Skeletal muscle tissue (tissue), 4 donors: ENCODE data around the gene IL1RAPL1. TPM values are rescaled to one million over a fixed set of nuclear protein-coding genes. Genes with fewer than 3 reads are reported as not detected.

Experiments
- H3K27ac ChIP-seq: one replicate; pipeline ENCODE4 v1.7.0; 2013; ENCODE audit warnings: mild to moderate bottlenecking, low read depth, low read length, inconsistent platforms
- H3K27me3 ChIP-seq, 3 donors: one replicate each; pipeline ENCODE4 v1.7.0; 2013; ENCODE audit warnings: low read length in 3 of 3; ENCODE audit not compliant: control insufficient read depth in 3 of 3, insufficient read depth in 3 of 3
- H3K36me3 ChIP-seq, 3 donors: one replicate each; pipeline ENCODE4 v1.7.0; 2013; ENCODE audit warnings: low read length in 3 of 3; ENCODE audit not compliant: control insufficient read depth in 3 of 3, insufficient read depth in 3 of 3
- H3K4me1 ChIP-seq, 3 donors: one replicate each; pipeline ENCODE4 v1.7.0; 2013; ENCODE audit warnings: low read length in 3 of 3, mild to moderate bottlenecking in 3 of 3; ENCODE audit not compliant: control insufficient read depth in 3 of 3, insufficient read depth in 3 of 3
- H3K4me3 ChIP-seq, 3 donors: one replicate each; pipeline ENCODE4 v1.7.0; 2013; ENCODE audit warnings: low read length in 3 of 3
- H3K9ac ChIP-seq, 3 donors: one replicate each; pipeline ENCODE4 v1.7.0; 2013; ENCODE audit warnings: low read length in 3 of 3, mild to moderate bottlenecking in 3 of 3, moderate library complexity in 2 of 3, low read depth in 1 of 3
- H3K9me3 ChIP-seq, 3 donors: one replicate each; pipeline ENCODE4 v1.7.0; 2013; ENCODE audit warnings: low read length in 3 of 3; ENCODE audit not compliant: control insufficient read depth in 3 of 3
- total RNA-seq: library from RNA; depleted of rRNA; stranded (reverse); fragments of >200 nt; gene quantifications from one replicate; pipeline ENCODE4 v1.2.3, GENCODE V29; 2014
- donor health status: Osteomylitis.

The IL1RAPL1 gene
- total RNA-seq, 1 donor from 2014 or later: 3.7 TPM

DNA sequence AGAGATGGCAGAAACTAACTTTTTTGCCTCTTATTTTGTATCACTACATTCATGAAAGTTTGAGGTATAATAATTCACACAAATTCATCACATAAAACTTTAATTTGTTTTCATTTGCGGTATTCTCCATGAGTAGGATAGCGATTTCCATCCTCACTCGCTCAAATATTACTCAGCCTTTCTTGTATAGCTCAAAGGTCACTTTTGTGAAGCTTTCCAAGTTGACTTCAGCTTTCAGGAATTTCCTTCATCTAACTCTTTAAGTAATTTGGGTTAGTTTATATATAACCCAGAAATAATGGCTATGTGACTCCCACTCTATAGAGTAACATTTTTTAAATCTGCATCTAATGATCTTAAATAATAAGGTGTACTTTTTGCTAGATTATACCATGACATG lies 314.4 kb downstream of the IL1RAPL1 start:
- no peaks in the 10 kb centered on the region for H3K36me3 ChIP-seq
- H3K9me3 ChIP-seq: no peaks in the 10 kb centered on the region
- no peak overlapping the region for H3K9ac ChIP-seq
- no peak overlapping the region for H3K4me3 ChIP-seq
- H3K27me3 ChIP-seq: no peaks in the 10 kb centered on the region
- no peak overlapping the region for H3K27ac ChIP-seq
- no peaks in the 10 kb centered on the region for H3K4me1 ChIP-seq

- Histone ChIP-seq H3K27ac (no peak overlapping the region), H3K4me3 (no peak overlapping the region), H3K4me1 (no peaks in the 10 kb centered on the region), H3K9me3 (no peaks in the 10 kb centered on the region), H3K9ac (no peak overlapping the region), H3K36me3 (no peaks in the 10 kb centered on the region), H3K27me3 (no peaks in the 10 kb centered on the region)
Measured at GRCh38 chrX:28910487-28910886, 323.2 kb downstream of the IL1RAPL1 start.

- Histone ChIP-seq H3K4me1 (no peaks in the 10 kb centered on the region), H3K27me3 (no peaks in the 10 kb centered on the region), H3K9ac (no peak overlapping the region), H3K36me3 (no peaks in the 10 kb centered on the region), H3K4me3 (no peak overlapping the region), H3K9me3 (no peaks in the 10 kb centered on the region), H3K27ac (no peak overlapping the region)
Measured at GRCh38 chrX:28920153-28920943, 333.1 kb downstream of the IL1RAPL1 start.

DNA sequence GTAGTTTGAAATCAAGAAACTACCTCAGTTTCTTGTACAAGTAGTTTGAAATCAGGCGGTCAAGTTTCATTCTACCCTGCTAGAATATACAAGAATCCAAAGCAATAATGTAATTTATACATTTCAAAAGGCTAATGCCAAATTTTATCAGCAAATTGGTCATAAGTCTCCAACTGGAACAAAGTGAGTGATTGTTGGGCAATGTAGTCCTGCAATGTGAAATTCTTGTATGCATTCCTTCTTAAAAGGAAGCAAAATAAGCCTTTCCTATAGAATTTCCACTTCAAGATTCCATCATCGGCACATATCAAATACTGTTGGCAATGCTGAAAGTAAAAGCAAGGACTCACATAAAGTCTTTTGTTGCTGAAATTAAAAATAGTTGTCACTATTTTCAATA lies 334.9 kb downstream of the IL1RAPL1 start:
- Histone ChIP-seq H3K4me3 (no peak overlapping the region), H3K9ac (no peak overlapping the region), H3K36me3 (no peaks in the 10 kb centered on the region), H3K27ac (no peak overlapping the region), H3K27me3 (no peaks in the 10 kb centered on the region), H3K9me3 (no peaks in the 10 kb centered on the region), H3K4me1 (no peaks in the 10 kb centered on the region)

DNA sequence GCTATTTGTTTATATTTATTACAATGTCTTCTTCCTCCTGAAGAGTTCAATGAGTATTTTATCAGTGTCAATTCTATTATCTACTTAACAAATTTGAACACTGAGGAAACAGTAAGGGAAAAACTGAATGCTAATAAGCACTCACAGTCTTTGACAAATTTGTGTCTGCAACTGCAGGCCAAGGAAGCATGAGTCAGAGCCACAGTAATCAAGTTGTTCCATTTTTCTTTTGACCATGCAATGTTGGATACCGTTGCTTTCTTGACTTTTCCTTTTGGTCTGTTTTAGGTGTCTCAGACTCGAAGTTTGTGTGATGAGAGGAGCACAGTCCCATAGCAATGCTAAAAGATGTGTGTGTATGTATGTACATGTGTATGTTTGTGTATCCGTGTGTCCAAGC lies 359.6 kb downstream of the IL1RAPL1 start:
- H3K36me3 ChIP-seq: no peaks in the 10 kb centered on the region
- H3K4me1 ChIP-seq: no peaks in the 10 kb centered on the region
- H3K27ac ChIP-seq: no peak overlapping the region
- no peaks in the 10 kb centered on the region for H3K27me3 ChIP-seq
- no peaks in the 10 kb centered on the region for H3K9me3 ChIP-seq
- H3K4me3 ChIP-seq: no peak overlapping the region
- H3K9ac ChIP-seq: no peak overlapping the region

DNA sequence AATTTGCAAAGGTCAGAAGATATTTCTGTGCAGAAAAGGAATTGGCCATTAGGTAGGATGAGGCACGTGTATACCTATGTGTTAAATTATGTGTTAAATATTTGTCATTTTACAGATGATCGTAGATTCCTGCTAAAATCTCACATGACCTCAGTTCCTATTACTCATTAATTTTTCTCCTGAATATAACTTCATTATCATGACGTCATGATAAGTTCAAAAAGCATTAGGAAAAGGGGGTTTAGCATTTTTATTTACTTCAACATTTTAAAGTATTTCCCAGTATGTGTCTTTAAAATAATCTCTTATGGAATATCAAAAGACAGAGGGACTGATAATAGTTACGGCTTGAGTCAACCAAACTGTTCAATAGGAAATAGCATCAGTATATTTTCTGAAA lies 372.8 kb downstream of the IL1RAPL1 start:
- Histone ChIP-seq H3K9ac (no peak overlapping the region), H3K9me3 (no peaks in the 10 kb centered on the region), H3K27ac (no peak overlapping the region)

GRCh38 chrX:28966331-28966730 lies 379.1 kb downstream of the IL1RAPL1 start:
- no peak overlapping the region for H3K9ac ChIP-seq

More for the DNA sequence above, 372.8 kb downstream of the IL1RAPL1 start:
- Histone ChIP-seq H3K36me3 (no peaks in the 10 kb centered on the region), H3K4me1 (no peaks in the 10 kb centered on the region), H3K4me3 (no peak overlapping the region), H3K27me3 (no peaks in the 10 kb centered on the region)

DNA sequence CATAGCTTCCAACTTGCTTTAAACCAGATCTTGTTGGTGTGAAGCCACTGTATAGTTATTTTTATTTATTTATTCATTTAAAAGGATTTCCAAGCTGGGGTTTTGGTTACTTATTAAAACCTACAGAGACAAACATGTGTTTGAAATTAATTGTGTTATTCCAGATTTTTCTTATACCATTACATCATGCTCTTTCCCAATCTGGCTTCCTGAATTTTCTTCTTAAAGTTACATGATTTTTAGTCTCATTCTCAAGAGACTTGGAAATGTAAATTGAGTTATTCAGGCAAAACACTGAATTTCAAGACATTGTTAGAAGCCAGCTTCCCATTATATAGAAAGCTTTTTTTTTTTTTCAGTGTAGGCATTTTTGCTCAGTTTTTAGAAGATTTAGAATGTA lies 381.9 kb downstream of the IL1RAPL1 start:
- H3K27me3 ChIP-seq: no peaks in the 10 kb centered on the region

More at GRCh38 chrX:28966331-28966730, 379.1 kb downstream of the IL1RAPL1 start:
- Histone ChIP-seq H3K36me3 (no peaks in the 10 kb centered on the region), H3K27me3 (no peaks in the 10 kb centered on the region), H3K9me3 (no peaks in the 10 kb centered on the region), H3K4me1 (no peaks in the 10 kb centered on the region), H3K27ac (no peak overlapping the region), H3K4me3 (no peak overlapping the region)

GRCh38 chrX:28979877-28980276 lies 392.6 kb downstream of the IL1RAPL1 start:
- no peaks in the 10 kb centered on the region for H3K9me3 ChIP-seq
- no peaks in the 10 kb centered on the region for H3K4me1 ChIP-seq
- no peaks in the 10 kb centered on the region for H3K36me3 ChIP-seq
- H3K4me3 ChIP-seq: no peak overlapping the region
- no peaks in the 10 kb centered on the region for H3K27me3 ChIP-seq
- no peak overlapping the region for H3K27ac ChIP-seq
- no peak overlapping the region for H3K9ac ChIP-seq

More for the DNA sequence above, 381.9 kb downstream of the IL1RAPL1 start:
- H3K9me3 ChIP-seq: no peaks in the 10 kb centered on the region
- no peak overlapping the region for H3K9ac ChIP-seq
- no peaks in the 10 kb centered on the region for H3K4me1 ChIP-seq
- no peak overlapping the region for H3K4me3 ChIP-seq
- H3K36me3 ChIP-seq: no peaks in the 10 kb centered on the region
- H3K27ac ChIP-seq: no peak overlapping the region

- Histone ChIP-seq H3K4me3 (no peak overlapping the region), H3K27ac (no peak overlapping the region), H3K36me3 (no peaks in the 10 kb centered on the region), H3K9me3 (no peaks in the 10 kb centered on the region), H3K4me1 (no peaks in the 10 kb centered on the region), H3K27me3 (no peaks in the 10 kb centered on the region), H3K9ac (no peak overlapping the region)
Measured at GRCh38 chrX:28981952-28982351, 394.7 kb downstream of the IL1RAPL1 start.
